ENCODE measurements around the gene FBP1. TPM values are rescaled to one million over a fixed set of nuclear protein-coding genes. Genes with fewer than 3 reads are reported as not detected.

Gene FBP1
- total RNA-seq, 1 donor from 2014 or later = not detected

DNA sequence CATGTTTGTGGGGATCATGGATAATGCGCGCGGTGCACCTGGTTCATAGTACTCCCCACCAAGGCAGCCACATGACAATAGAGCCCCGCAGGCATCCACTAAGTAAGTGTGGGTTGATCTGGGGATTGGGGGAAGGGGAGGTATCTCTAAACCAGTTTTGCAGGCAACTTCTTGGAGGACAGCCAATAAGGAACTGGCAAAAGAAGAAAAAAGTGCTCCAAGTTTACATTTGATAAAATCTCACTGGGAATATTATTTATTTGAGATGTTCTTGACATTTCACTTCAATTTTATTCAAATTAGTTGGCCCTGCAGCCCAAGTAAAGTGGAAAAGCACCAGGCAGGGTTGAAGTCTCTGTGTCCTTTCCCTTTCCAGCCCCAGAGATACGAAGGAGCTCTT, 8.5 kb downstream of the FBP1 start:
- H3K4me3 Mint-ChIP-seq (ENCODE audit: unreplicated experiment) = no peak overlapping the region
- no peaks in the 10 kb centered on the region for H3K9me3 Mint-ChIP-seq (ENCODE audit: unreplicated experiment)
- H3K36me3 Mint-ChIP-seq (ENCODE audit: unreplicated experiment) = no peaks in the 10 kb centered on the region
- TF ChIP-seq, protein P1, sequence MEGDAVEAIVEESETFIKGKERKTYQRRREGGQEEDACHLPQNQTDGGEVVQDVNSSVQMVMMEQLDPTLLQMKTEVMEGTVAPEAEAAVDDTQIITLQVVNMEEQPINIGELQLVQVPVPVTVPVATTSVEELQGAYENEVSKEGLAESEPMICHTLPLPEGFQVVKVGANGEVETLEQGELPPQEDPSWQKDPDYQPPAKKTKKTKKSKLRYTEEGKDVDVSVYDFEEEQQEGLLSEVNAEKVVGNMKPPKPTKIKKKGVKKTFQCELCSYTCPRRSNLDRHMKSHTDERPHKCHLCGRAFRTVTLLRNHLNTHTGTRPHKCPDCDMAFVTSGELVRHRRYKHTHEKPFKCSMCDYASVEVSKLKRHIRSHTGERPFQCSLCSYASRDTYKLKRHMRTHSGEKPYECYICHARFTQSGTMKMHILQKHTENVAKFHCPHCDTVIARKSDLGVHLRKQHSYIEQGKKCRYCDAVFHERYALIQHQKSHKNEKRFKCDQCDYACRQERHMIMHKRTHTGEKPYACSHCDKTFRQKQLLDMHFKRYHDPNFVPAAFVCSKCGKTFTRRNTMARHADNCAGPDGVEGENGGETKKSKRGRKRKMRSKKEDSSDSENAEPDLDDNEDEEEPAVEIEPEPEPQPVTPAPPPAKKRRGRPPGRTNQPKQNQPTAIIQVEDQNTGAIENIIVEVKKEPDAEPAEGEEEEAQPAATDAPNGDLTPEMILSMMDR (IDR thresholded peaks at IDR 0.05) = no peak
- H3K4me1 Mint-ChIP-seq (ENCODE audit: unreplicated experiment) = peaks cover 9% of the 10 kb centered on the region
- DNase-seq (ENCODE audit: extremely low spot score, unreplicated experiment) = no peak
- peaks cover 31% of the 10 kb centered on the region for H3K27me3 Mint-ChIP-seq (ENCODE audit: unreplicated experiment)
- no peak overlapping the region for H3K27ac Mint-ChIP-seq (ENCODE audit: unreplicated experiment)

DNA sequence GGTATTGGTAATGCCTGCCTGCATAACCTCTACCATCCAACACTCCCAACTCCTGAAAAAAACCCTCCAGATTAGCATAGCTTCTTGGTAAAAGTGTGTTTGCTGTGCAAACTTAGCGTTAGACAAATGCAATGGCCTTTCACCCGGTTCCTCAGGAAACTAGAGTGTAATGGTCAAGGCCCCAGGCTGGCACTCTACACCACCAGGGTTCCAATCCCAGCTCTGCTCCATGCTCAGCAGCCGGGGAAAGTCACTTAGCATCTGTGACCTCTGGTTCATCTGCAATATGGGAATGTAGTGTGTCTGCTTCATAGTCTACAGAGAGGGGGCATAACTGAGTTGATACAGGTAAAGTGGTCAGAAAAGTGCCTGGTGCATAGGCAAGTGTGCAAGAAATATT, 9.0 kb downstream of the FBP1 start:
- TF ChIP-seq, protein P1 (IDR thresholded peaks at IDR 0.05) = no peak
- Mint-ChIP-seq H3K27me3 (ENCODE audit: unreplicated experiment) (peaks cover 25% of the 10 kb centered on the region), H3K36me3 (ENCODE audit: unreplicated experiment) (no peaks in the 10 kb centered on the region), H3K4me3 (ENCODE audit: unreplicated experiment) (no peak overlapping the region), H3K9me3 (ENCODE audit: unreplicated experiment) (no peaks in the 10 kb centered on the region), H3K27ac (ENCODE audit: unreplicated experiment) (no peak overlapping the region), H3K4me1 (ENCODE audit: unreplicated experiment) (peaks cover 9% of the 10 kb centered on the region)
- DNase-seq (ENCODE audit: extremely low spot score, unreplicated experiment) = no peak

DNA sequence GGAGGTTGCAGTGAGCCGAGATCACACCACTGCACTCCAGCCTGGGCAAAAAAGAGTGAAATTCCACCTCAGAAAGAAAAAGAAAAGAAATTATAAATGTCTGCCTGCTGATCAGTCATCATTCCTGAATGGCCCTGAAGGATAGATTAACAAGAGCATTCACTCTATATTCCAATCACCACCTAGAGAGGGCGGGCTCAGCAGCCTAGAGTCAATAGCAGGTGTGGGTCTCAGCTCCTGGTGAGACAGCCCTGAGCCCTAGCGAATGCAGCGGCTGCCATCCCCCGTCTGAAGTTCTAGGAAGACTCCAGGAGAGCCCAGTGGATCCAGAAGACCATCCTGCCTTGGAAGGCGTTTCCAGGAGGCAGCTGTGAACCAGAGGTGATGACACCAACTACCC, 12.0 kb downstream of the FBP1 start:
- DNase-seq (ENCODE audit: extremely low spot score, unreplicated experiment) = no peak
- Mint-ChIP-seq H3K27ac (ENCODE audit: unreplicated experiment) (no peak overlapping the region), H3K9me3 (ENCODE audit: unreplicated experiment) (no peaks in the 10 kb centered on the region), H3K4me1 (ENCODE audit: unreplicated experiment) (peaks cover 20% of the 10 kb centered on the region), H3K27me3 (ENCODE audit: unreplicated experiment) (peaks cover 14% of the 10 kb centered on the region), H3K4me3 (ENCODE audit: unreplicated experiment) (no peak overlapping the region), H3K36me3 (ENCODE audit: unreplicated experiment) (no peaks in the 10 kb centered on the region)
- TF ChIP-seq, protein P1 (IDR thresholded peaks at IDR 0.05) = no peak

DNA sequence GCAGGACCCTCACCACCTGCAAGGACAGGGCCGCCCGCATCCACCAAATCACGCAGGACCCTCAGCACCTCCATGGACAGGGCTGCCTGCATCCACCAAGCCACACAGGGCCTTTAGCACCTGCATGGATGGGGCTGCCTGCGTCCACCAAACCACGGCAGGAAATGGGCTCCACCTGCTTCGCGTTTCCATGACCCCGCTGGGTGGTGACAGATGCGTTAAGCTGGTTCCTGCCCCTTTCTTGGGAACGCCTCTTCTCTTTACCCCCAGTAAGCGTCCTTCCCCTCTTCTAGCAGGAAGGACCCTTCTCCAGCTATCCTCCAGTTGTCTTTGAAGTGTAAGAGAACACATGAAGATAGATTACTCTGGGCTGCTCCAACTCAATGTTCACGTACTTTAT, 13.5 kb downstream of the FBP1 start:
- H3K36me3 Mint-ChIP-seq (ENCODE audit: unreplicated experiment) = no peaks in the 10 kb centered on the region
- H3K4me1 Mint-ChIP-seq (ENCODE audit: unreplicated experiment) = peaks cover 17% of the 10 kb centered on the region
- no peak overlapping the region for H3K4me3 Mint-ChIP-seq (ENCODE audit: unreplicated experiment)
- no peaks in the 10 kb centered on the region for H3K27me3 Mint-ChIP-seq (ENCODE audit: unreplicated experiment)
- no peaks in the 10 kb centered on the region for H3K9me3 Mint-ChIP-seq (ENCODE audit: unreplicated experiment)
- TF ChIP-seq, protein P1 (IDR thresholded peaks at IDR 0.05) = no peak
- no peak overlapping the region for H3K27ac Mint-ChIP-seq (ENCODE audit: unreplicated experiment)
- no peak for DNase-seq (ENCODE audit: extremely low spot score, unreplicated experiment)

DNA sequence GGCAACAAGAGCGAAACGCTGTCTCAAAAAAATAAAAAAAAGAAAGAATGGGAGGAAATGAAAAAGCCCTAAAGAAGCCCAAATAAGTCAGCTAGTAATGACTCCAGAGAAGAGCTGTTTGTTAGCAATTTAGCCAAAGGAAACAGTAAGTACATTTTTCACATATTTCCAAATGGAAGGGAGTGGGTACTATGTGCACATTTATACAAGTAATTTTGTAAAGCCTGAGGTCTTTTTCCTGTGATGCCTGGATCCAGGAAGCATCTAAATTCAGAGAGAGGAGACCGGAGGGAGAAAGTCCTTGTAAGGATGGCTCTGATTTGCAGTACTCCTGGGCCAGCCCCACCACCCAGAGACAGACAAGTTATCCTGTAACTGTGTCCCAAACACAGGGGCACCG, 14.7 kb downstream of the FBP1 start:
- Mint-ChIP-seq H3K4me1 (ENCODE audit: unreplicated experiment) (peaks cover 14% of the 10 kb centered on the region), H3K9me3 (ENCODE audit: unreplicated experiment) (no peaks in the 10 kb centered on the region), H3K27ac (ENCODE audit: unreplicated experiment) (peak overlapping the region; percentile 80), H3K36me3 (ENCODE audit: unreplicated experiment) (no peaks in the 10 kb centered on the region), H3K27me3 (ENCODE audit: unreplicated experiment) (no peaks in the 10 kb centered on the region), H3K4me3 (ENCODE audit: unreplicated experiment) (no peak overlapping the region)
- DNase-seq (ENCODE audit: extremely low spot score, unreplicated experiment) = no peak
- TF ChIP-seq, protein P1 (IDR thresholded peaks at IDR 0.05) = no peak
